Fibroblast of the conjunctiva (primary cell): ENCODE results near the gene AAK1.
"Not testable (repeated sequence)": the region's sequence is repeated elsewhere in the genome, so short reads cannot be mapped to it uniquely, and the experiment has no call there.

Source experiments
- DNase-seq: peaks from one replicate; pipeline ENCODE4 v3.0.0-alpha.2; 2010; ENCODE audit warnings: low read depth

The AAK1 gene

DNA sequence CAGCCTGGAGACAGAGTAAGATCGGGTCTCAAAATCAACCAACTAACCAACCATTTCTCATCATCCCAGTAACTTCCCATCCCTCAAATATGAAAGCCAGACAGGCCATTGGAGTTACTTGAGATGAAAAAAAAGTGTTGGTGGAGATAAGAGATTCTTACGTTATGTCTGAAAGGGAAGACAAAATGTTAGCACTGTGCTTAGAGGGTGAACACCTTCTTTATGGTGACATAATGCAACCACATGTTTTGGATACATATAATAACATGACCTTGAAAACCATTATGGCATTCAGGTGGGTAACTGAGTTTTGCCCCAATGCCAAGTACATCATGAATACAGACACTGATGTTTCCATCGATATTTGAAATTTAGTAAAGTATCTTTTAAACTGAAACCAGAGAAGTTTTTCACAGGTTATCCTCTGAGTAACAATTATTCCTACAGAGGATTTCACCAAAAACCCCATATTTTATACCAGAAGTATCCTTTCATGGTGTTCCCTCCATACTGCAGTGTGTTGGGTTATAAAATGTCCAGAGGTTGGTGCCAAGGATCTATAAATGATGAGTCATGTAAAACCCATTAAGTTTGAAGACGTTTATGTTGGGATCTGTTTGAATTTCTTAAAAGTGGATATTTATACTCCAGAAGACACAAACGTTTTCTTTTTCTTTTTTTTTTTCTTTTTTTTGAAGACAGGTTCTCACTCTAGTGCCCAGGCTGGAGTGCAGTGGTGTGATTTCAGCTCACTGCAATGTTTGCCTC, 45.5 kb downstream of the AAK1 start:
- no peak for DNase-seq

DNA sequence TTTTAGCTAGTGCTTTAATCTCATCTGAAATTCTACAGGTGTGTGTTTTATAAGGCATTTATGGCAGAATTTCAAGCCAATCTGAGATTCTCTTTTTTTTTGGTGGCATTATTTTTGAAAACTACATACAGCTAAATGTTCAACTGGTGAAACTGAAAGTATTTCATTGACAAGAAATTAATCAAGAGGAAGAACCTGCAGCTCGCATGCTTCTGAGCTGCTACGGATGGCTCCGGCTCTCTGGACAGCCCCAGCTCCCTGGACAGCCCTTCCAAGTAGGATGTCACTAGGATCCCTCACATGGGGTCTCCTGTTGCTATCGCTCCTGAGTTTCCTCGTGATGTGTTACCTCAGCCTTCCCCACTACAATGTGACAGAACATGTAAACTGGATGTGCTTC, 46.4 kb downstream of the AAK1 start:
- no peak for DNase-seq

DNA sequence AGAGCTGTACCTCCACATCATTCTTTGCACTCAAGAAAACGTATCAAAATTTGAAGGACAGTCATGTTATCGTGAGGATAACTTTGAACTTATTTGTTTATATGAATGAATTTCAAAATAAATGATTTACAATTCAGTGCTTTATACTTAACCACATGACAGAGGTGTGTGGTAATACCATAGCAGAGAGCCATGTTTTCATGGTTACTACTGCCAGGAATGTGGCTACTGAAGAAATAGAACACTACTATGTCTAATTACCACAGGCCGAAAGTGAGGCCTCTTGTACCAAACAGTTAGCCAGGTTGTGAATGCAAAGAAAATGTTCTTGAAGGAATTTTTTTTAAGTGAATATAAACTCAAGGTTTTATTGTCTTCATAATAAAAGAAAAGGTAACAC, 49.2 kb downstream of the AAK1 start:
- no peak for DNase-seq

DNA sequence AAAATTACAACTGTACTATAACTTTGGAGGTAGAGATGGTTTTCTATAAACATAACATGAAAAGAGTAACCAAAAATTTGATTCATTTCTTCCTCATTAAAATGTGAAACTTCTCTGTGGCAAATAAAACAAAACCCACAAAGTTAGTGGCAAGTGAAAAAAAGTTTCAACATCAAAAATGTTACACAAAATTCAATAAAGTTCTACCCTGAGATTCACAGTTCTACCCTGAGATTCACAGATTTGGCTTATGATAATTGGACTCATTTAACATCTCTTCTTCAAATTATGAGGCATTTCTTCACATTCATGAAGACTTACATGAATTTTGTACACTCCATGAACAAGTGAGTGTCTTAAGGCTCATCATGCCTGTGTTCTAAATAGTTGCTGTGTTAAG, 51.0 kb downstream of the AAK1 start:
- no peak for DNase-seq

DNA sequence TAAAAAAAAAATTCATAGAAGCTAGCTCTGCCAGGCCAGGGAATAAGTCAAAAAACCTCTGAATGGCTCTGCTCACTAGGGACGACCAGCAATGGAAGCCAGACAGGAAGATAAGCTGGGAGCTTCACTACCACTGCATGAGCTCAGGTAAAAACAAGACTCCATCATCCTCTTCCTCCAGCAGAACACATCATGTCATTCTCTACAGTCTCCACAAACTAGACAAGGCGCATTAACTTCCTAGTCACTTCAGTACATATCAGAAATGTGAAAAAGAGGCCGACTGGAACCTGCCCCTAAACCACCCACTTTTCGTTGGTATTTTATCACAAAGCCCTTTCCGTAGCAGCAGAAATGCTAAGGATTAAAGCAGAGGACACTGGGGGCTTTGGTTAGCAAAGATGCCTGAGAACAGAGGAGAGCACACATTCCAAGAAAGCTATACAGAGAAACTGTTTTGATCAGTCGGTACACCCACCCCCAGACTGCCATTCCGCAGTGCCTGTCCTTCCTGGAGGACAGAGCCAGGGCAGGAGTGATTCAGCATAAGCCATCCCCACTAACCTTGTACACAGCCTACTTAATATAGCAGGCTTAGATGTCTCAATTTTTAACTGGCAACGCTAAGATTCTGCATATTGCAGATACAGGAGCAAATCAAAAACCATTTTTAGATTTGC, 53.4 kb downstream of the AAK1 start:
- no peak for DNase-seq

DNA sequence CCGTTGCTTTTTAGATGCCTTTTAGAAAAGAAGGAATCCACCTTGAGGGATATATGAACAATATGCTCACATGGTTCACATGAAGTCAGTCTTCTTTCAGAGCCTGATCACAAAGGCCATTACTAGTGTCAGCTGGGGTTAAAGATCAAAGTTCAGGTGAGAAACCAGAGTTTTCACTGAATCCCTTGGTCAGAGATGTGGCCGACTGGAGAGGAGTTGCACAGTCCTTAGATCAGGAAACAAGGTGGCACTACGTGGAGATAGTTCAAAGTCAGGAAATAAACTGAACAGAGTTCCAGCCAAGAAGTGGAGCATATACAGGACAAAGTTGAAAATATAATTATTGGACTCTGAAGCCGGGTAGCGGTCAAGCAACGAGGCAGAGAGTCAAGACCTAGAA, 54.6 kb downstream of the AAK1 start:
- no peak for DNase-seq

DNA sequence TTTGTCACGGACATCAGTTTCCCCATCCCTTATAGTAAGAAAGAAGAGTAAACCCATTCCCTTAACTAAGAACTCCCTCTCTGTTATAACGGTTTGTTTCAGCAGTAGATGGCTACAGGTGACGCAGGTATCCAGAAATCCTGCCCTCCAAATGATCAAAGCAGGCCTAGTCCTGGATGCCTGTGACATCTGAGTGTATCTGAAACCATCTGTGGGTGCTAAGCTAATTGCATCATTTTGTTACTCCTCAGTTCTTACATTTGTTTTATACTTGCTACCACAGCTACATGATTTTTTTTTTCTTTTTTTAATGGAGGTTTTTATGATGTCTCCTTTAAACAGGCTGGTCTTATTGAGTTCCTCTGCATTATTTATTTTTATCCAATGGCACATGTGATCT, 55.1 kb downstream of the AAK1 start:
- no peak for DNase-seq

DNA sequence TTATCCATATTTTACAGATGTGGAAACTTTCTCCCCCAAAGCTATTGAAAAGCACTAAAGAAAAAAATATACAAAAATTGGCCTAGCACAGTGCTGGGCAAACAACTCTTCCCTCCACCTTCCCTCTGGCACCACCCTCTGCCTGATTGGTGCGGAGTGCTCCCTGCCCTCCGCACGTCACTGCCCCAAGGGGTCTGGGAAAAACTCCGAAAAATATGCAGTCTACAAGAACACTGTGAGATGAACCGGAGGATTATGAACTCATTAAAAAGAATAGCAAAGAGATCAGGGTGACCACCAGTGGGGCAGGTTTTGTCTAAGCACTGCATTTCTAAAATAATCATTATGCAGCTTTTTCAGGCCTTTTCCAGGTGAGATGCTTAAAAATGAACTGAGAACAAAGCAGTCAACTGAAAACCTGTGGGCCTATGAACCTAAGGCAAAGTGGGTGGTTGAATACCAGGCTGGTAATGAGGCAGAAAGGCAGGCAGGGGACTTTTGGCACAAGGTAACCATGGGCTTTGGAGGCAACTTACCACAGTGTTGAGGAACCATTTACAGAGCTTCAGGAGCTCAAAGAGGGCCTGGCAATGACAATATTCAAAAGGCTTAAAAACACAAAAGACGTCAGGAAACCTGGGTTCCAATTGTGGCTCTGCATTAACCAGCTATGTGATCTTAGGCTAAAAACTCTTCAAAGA, 57.5 kb downstream of the AAK1 start:
- no peak for DNase-seq

DNA sequence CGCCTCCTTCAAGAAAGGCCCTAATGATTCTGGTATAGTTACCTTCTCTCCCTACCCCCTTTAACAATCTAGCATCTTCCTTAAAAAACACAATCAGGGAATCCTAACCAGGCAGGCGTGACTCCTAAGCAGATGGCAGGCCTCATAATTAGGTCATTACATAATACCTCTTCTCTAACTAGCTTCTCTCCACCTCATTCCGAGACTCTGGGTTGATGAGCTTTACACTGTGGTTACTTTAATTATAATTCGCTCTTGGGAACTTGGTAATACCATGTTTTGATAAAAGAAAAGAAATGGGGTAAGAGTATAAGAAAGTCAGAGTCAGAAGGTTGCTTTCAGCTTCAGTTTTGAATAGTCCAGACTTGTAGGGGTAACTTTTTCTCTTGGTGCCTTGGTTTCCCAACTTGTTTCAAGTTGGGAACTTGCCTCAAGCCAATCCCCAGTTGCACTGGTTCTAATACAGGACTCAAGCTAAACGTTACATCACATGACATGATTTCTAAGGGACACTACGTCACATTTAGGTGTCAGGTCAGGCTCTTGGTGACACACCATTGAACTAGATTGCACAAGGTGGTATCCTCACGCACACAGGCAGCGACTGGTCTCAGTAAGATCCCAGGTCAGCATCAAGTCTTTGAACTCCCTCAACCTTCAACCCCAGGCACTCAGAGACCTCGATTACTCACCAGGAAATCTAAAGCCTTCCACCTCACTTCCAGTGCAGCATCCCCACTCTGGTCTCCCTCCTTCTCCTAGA, 59.2 kb downstream of the AAK1 start:
- no peak for DNase-seq

DNA sequence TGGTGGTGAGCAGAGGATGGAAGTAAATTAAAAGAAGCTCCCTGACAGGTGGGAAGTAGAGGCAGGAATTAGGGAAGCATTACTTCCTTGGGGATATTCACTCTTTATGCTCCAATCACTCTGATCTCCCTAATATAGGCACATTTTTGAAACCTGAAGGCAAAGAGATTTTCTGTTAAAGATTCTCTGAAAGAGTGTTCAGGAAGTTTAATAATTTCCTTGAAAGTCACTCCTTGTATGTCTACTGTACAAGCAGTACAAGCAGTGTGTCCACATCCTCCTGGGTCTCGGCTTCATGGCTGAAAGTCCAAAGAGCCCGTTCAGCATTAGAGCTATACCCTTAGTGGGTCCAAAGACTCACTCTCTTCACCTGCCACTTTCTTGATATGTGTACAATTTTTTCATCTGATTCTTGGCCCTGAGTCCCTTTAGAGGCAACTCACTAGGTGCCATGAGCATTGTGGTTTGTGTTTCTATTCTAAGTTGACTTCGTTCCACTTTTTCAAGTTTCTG, 60.2 kb downstream of the AAK1 start:
- DNase-seq, result no peak

DNA sequence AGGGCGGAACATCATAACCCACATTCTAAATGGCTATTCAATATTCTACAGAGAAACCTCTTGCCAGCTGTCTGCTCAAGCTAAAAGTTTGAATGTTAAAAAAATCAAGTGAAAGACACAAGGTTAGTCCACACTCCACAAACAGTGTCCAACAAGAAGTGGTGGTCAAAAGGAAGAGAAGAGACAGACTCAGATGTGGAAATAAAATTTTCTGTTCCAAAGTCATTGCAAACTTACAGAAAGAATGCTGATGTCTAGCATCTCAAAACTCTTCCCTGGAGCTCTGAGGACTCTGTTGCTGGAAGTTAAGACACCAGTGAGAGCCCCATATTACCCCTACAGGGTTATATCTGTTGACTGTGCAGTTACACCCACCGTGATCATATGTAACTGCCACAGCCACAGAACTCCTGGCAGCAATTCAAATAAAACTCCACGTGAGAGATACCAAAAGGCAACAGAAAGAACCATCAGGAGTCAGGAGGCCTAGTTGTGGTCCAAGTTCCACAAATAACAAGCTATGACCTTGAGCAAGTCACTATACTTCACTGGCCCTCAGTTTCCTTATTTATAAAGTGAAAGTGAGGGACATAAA, 60.9 kb downstream of the AAK1 start:
- no peak for DNase-seq

DNA sequence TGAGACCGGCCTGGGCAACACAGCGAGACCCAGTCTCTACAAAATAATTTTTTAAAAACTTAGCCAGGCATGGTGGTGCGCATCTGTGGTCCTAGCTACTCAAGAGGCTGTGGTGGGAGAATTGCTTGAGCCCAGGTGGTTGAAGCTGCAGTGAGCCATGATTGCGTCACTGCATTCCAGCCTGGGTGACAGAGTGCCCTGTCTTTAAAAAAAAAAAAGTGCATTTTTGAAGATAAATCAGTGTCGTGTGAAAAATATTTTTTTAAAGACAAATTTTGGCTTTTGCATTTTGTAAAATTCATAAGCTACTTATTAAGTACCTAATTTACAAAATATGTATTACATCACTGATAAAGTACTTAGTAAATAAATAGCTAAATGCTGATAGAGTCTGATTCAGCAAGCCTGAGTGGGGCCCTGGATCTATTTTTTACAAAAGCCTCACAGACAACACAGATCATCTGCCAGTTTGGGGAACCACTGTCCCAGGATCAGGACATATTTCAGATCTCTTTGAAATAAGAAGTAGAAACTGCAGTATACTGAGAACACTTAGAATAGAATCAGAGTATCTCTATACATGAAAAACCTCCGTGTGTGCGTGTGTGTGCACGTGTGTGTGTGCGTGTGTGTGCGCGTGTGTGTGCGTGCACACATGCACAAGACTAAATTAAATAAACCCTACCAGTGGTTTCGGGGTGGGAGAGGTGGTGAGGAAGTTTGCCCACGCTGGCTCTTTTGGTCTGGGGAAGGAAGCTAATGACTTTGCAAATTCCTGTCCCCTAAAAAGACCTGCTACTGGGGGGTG, 61.6 kb downstream of the AAK1 start:
- no peak for DNase-seq

DNA sequence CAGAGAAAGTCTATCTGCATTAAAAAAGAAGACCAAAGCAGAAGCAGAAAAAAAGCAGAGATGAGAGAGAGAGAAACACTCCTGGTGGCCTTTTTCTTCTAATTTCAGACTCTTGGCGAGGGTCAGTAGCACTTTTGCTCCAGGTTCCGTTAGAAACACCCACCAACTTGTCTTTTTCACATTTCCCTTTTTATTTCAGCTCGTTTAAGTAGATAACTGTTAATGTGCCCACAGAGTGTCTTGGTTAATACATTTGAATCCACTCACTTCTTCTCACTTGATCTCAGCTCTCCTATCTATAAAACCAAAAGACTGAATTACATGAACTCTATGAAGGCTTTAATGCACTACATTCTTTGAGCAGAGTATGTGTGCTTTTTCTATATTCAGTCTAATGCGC, 63.1 kb downstream of the AAK1 start:
- DNase-seq, result no peak

DNA sequence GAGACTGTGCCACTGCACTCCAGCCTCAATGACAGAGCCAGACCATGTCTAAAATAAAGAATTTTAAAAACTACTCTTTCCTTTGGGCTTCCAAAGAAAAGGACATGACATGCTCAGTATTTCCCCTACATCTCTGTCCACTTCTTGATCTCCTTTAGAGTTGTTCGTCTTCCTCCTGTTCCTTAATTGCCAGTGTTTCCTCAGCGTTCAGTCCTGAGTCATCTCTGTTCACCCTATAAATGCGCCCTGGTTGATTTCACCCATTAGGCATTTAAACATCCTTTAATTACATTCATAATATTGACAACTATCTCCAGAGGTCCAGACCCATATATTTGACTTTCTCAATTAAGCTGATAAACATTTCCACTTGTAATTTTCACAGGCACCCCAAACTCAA, 64.0 kb downstream of the AAK1 start:
- no peak for DNase-seq

DNA sequence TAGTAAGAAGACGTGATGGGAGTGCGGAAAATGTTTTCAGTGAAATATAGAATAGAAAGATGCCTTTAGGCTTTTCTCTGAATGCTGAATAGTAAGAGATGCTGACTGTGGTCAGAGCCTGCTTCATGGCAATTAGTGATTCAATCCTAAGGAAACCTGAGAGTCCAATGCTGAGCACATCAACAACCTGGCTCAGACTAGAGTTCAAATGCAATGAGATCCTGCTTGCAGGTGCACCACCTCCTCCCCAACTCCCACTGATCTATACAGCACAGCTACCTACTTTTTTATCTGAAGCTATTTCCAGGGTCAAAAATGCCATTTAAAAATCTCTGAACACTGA, 65.4 kb downstream of the AAK1 start:
- no peak for DNase-seq

DNA sequence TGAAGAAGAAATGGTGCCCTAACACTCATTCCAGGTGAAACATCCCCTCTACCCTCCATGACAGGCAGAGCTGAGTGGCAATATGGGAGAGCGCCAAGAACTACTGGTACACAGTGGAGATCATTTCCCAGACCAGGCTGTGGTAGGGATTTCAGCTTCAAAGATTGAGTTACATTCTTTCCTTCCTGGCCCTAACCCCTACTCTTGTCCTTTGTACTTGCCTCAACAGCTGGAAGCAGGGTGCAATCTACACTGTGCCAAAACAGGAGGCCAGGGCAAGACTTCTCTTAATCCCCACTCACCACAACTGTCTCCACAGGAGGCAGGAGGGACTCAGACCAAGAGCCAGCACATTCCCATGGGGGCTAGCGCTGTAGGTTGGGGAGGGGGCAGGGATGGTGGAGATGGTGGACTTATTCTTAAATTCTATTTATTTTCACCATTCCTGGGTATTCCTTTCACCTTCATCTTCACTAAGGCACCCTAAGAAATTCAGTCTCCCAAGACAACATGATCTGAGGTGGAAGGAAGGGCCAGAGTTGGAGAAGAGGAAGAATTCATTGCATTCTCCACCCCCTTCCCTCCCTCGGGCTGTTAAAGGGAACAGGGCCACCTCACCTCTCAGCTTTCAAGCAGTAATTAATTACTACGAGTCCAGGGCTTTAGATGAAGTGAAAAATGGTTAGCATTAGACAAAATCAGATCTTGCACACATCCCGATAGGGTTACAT, 65.9 kb downstream of the AAK1 start:
- peak; percentile 65 for DNase-seq

DNA sequence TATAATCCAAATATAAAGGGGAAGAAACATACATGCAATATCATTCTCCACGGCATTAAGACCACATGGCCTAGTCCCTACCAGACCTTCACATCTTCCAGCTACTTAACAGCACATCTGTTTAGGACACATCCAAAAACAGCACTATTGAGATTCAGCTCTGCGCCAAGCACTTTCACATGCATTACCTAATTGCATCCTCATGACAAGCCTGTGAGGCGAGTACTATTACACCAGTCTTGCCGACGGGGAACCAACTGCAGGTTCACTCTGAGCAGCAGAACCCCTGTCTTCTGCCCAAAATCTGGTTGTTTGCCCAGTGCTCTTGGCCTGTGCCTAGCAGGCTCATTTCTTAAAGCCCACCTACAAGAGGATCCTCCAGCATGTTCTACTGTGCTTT, 66.7 kb downstream of the AAK1 start:
- DNase-seq, result peak; percentile 55

DNA sequence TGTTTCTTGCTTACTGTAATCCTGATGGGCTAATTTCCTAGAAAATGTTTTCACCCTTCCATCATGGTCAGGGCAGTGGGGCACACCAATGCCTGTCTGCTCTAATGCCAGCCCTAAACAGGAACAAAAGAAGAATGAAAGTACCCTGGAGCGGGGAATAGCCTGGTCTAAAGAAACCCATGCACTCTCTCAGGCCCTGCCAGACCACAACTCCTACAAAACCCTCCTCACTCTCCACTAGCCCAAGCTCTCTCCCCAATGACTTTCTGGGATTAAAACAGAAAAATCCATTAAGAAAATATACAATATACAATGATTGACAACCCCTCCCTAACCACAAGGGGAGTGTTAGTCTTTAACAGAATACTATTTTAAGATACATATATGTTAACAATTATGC, 67.6 kb downstream of the AAK1 start:
- DNase-seq, result no peak

DNA sequence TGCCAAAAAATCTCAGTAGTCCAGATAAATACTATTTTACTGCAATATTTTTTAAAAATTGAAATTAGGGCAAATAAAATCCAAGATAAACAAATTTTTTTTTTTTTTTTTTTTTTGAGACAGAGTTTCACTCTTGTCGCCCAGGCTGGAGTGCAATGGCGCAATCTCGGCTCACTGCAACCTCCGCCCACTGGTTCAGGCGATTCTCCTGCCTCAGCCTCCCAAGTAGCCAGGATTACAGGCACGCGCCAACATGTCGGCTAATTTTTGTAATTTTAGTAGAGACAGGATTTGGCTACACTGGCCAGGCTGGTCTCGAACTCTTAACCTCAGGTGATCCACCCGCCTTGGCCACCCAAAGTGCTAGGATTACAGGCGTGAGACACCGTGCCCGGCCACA, 68.2 kb downstream of the AAK1 start:
- not testable (repeated sequence) for DNase-seq

DNA sequence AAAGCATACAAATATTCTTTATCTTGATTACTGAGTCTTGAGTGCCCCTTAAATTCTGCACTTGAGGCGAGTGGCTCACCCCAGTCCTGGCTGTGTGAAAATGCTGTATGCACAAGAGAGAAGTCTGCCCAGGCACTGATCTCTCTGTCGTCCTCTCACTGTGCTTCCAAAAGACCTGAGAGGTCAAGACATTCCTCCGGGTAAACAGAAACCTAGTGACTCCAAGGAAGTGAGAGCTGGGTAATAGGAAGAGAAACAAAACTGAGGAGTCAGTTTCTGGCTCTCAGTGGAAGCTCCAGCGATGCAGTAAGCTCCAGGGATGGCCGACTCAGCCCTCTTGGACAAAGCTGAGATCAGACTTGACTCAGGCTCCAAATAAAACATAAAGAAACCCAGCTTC, 70.9 kb downstream of the AAK1 start:
- peak; percentile 21 for DNase-seq

DNA sequence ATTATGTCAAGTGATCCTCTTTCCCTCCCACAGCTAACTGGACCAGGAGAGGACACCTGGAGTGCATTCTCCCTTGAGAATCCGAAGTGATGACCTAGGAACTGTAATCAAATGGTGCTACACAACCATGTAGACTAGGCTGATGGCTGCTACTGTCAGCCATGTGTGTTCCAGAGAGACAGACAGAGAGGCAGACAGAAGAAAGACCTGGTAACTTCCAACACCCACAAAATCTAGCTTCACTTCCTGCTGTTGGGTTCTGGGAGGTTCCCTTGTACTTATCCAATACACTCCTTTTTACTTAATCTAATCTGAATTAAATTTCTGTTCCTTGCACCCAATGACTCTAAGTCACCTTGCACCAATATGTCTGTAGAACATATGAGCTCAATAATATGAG, 72.3 kb downstream of the AAK1 start:
- DNase-seq, result no peak
